Liver (tissue), 3 donors: ENCODE data around the gene OSBPL9.

ENCODE experiments used
- CTCF ChIP-seq: fragments of 150-350 bp; IDR thresholded peaks from 2 replicates; pipeline ENCODE4 v1.5.1; 2017; ENCODE audit warnings: improper control_type of control experiment, low read depth, low read length; ENCODE audit not compliant: missing input control
- FOXA1 ChIP-seq: IDR thresholded peaks from 2 replicates; pipeline ENCODE4 v1.6.1; 2016; ENCODE audit warnings: antibody characterized with exemption
- FOXA2 ChIP-seq: IDR thresholded peaks from 2 replicates; pipeline ENCODE4 v1.6.1; 2016; ENCODE audit warnings: antibody characterized with exemption
- GABPA ChIP-seq, 2 donors: IDR thresholded peaks in 1 of 2; conservative IDR thresholded peaks in 1 of 2; 2 replicates each; pipeline ENCODE4 v1.6.1; 2016; ENCODE audit warnings: antibody characterized with exemption in 2 of 2, mild to moderate bottlenecking in 1 of 2, moderate library complexity in 1 of 2
- JUND ChIP-seq, 2 donors: IDR thresholded peaks; 2 replicates each; pipeline ENCODE4 v1.6.1; 2016; ENCODE audit warnings: antibody characterized with exemption in 2 of 2
- MAX ChIP-seq: IDR thresholded peaks from 2 replicates; pipeline ENCODE4 v1.6.1; 2016; ENCODE audit warnings: antibody characterized with exemption
- NR2F2 ChIP-seq: IDR thresholded peaks from 2 replicates; pipeline ENCODE4 v1.6.1; 2016; ENCODE audit warnings: antibody characterized with exemption
- RAD21 ChIP-seq, 2 donors: IDR thresholded peaks; 2 replicates each; pipeline ENCODE4 v1.6.1; 2016; ENCODE audit warnings: antibody characterized with exemption in 2 of 2, mild to moderate bottlenecking in 2 of 2
- REST ChIP-seq: IDR thresholded peaks from 2 replicates; pipeline ENCODE4 v1.6.1; 2016; ENCODE audit warnings: antibody characterized with exemption, mild to moderate bottlenecking
- SP1 ChIP-seq: IDR thresholded peaks from 2 replicates; pipeline ENCODE4 v1.6.1; 2018; ENCODE audit warnings: antibody characterized with exemption, mild to moderate bottlenecking
- TAF1 ChIP-seq: conservative IDR thresholded peaks from 2 replicates; pipeline ENCODE4 v1.6.1; 2016; ENCODE audit warnings: antibody characterized with exemption, mild to moderate bottlenecking
- YY1 ChIP-seq: IDR thresholded peaks from 2 replicates; pipeline ENCODE4 v1.6.1; 2016; ENCODE audit warnings: antibody characterized with exemption, mild to moderate bottlenecking
- TF ChIP-seq, protein P1 (sequence below): IDR thresholded peaks from 2 replicates; pipeline ENCODE4 v1.6.1; 2016; ENCODE audit warnings: antibody characterized with exemption
- donor health status: healthy.
- donor health status: healthy.

- no peak for TF ChIP-seq CTCF
- TF ChIP-seq, protein P1, sequence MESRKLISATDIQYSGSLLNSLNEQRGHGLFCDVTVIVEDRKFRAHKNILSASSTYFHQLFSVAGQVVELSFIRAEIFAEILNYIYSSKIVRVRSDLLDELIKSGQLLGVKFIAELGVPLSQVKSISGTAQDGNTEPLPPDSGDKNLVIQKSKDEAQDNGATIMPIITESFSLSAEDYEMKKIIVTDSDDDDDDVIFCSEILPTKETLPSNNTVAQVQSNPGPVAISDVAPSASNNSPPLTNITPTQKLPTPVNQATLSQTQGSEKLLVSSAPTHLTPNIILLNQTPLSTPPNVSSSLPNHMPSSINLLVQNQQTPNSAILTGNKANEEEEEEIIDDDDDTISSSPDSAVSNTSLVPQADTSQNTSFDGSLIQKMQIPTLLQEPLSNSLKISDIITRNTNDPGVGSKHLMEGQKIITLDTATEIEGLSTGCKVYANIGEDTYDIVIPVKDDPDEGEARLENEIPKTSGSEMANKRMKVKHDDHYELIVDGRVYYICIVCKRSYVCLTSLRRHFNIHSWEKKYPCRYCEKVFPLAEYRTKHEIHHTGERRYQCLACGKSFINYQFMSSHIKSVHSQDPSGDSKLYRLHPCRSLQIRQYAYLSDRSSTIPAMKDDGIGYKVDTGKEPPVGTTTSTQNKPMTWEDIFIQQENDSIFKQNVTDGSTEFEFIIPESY: no peak
- TF ChIP-seq TAF1: no peak
- no peak for TF ChIP-seq MAX
- no peak for TF ChIP-seq REST
- TF ChIP-seq JUND (IDR thresholded peaks at IDR 0.05): no peak
- no peak for TF ChIP-seq FOXA2
- TF ChIP-seq FOXA1: no peak
- no peak for TF ChIP-seq SP1
- TF ChIP-seq GABPA (IDR thresholded peaks at IDR 0.05 in 1 of 2, conservative IDR thresholded peaks at IDR 0.05 in 1 of 2): no peak
- no peak for TF ChIP-seq NR2F2
- no peak for TF ChIP-seq RAD21 (IDR thresholded peaks at IDR 0.05)
- no peak for TF ChIP-seq YY1
Observed at GRCh38 chr1:51576085-51576444, 40.8 kb upstream of the OSBPL9 start.
